Adipose tissue (tissue), 3 donors: ENCODE measurements around the gene CRISP3. TPM values are rescaled to one million over a fixed set of nuclear protein-coding genes. Genes with fewer than 3 reads are reported as not detected.

Experiments used
- H3K27ac ChIP-seq: one replicate; pipeline ENCODE4 v1.5.1; 2013; ENCODE audit warnings: low read depth, low read length
- WGBS, 3 donors: extraction: QIAGEN DNeasy Blood & Tissue Kit; methylation state at CpG; one replicate each; pipeline ENCODE4 v1.1.7; 2013; 5-methylcytosine and 5-hydroxymethylcytosine counted together
- polyA plus RNA-seq, 3 donors: library from polyadenylated mRNA; stranded (reverse); fragments of 200-250 nt; gene quantifications; one replicate each; pipeline ENCODE4 v1.2.3, GENCODE V29; 2013
- donor health status: healthy with polysubstance abuse.
- donor health status: Bipolar disorder and iron deficiency.
- donor health status: healthy.

The CRISP3 gene
- polyA plus RNA-seq, 3 donors: 0.13 to 3.1 TPM; not detected in 1

DNA sequence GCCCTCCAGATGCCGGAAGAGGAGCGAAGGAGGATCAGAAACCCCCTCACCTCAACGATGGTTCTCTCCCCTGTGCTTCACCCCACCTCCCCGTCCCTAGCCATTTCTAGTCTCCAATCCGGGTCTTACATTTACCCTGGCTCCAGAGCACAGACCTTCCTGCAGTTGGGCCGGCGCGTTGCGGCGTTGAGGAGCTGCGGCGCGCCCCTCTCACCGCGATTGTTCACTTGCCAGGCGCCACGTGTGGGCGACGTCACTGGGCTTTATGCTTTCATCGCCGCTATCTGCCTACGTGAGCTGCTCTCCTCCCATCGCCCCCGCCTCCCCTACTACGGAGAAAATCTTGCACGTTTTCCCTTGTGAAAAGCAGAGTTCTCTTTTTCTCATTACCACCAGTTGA is 30.8 kb downstream of the CRISP3 start, which contains the start of gene CRISP2:
Gene CRISP2, minus strand, starts transcription at position 198 of the 400 bp plus-strand sequence. CDS start 4,347 bp downstream, outside the sequence.
- H3K27ac ChIP-seq: no peak within 1 kb of the TSS
- WGBS, 3 donors: 27 to 49% (median 40%) methylated on average over 26 of the region's 26 CpGs

- no peak overlapping the region for H3K27ac ChIP-seq
These were observed 45.7 kb downstream of the CRISP3 start for GRCh38 chr6:49698478-49698877.

DNA sequence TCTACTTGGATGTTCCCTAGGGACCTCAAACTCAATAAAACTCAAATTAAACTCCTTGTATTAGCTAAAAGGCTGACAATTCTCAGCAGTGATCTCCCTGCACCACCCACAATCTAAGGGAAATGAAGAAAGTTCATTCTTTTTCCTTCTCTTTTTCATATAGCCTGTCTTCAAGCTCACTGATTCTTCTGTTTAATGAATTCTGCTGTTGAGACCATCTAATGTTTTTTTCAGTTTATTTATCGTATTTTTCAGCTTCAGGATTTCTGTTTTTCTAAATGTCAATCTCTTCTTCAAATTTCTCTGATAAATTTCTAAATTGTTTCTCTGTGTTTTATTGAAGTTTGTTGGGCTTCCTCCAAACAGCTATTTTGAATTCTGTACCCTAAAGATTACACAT is 50.7 kb downstream of the CRISP3 start:
- no peak overlapping the region for H3K27ac ChIP-seq
- 31 to 90% (median 78%) methylated on average over 1 of the region's 1 CpG for WGBS, 3 donors

DNA sequence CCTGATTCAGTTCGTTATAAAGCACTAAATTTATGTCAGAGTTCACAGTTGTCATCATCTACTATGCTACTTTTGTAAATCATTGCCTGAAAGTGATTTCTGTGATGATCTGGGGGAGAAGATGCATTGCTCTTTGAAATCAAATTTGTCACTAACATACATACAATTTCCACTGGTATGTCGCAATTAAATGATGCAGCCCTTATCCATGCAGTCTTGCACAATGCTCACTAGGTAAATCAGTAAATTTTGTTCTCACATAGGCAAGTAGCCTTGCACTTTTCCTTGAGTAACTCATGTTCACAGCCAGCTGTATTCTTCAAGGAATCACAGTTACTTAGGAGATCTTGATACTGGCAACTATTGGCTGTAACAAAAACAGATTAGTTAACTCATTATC is 51.7 kb downstream of the CRISP3 start:
- 77 to 81% (median 77%) methylated on average over 2 of the region's 2 CpGs for WGBS, 3 donors
- H3K27ac ChIP-seq: no peak overlapping the region

Other genes with a start within 250 kb of the CRISP3 start
- not detected for gene GLYATL3, start 244.5 kb downstream of the CRISP3 start, polyA plus RNA-seq
- 1 to 10 TPM; 2.5 to 9.2 (median 3.4) TPM for gene C6orf141, start 193.7 kb downstream of the CRISP3 start, polyA plus RNA-seq
- under 1 TPM; 0.03 to 0.22 (median 0.04) TPM for gene RHAG, start 107.5 kb downstream of the CRISP3 start, polyA plus RNA-seq
- not detected for gene CRISP2, start 30.8 kb downstream of the CRISP3 start, polyA plus RNA-seq
- not detected for gene PGK2, start 42.9 kb upstream of the CRISP3 start, polyA plus RNA-seq
- not detected for gene CRISP1, start 122.1 kb upstream of the CRISP3 start, polyA plus RNA-seq
- not detected for gene DEFB114, start 219.8 kb upstream of the CRISP3 start, polyA plus RNA-seq
- not detected for gene DEFB113, start 225.2 kb upstream of the CRISP3 start, polyA plus RNA-seq